GM19193 (cell line): ENCODE results near the gene TMEM60.

Experiments
- POLR2A ChIP-seq: IDR thresholded peaks from 4 replicates; pipeline ENCODE4 v1.6.1; 2011; ENCODE audit not compliant: insufficient read depth, insufficient read length; ENCODE audit errors: extremely low read depth

TMEM60 gene

GRCh38 chr7:77765906-77766800 lies 32.1 kb downstream of the TMEM60 start:
- TF ChIP-seq POLR2A: no peak

- TF ChIP-seq POLR2A: no peak
These were observed 32.8 kb downstream of the TMEM60 start for GRCh38 chr7:77765481-77765880.

GRCh38 chr7:77760809-77761453 lies 37.3 kb downstream of the TMEM60 start:
- TF ChIP-seq POLR2A: no peak

GRCh38 chr7:77759294-77759889 lies 38.8 kb downstream of the TMEM60 start:
- TF ChIP-seq POLR2A: no peak

GRCh38 chr7:77757589-77757988 lies 40.6 kb downstream of the TMEM60 start:
- no peak for TF ChIP-seq POLR2A

GRCh38 chr7:77753173-77753572 lies 45.1 kb downstream of the TMEM60 start:
- no peak for TF ChIP-seq POLR2A

- TF ChIP-seq POLR2A: no peak
These were observed 46.2 kb downstream of the TMEM60 start for GRCh38 chr7:77752016-77752415.

GRCh38 chr7:77747718-77748117 lies 50.5 kb downstream of the TMEM60 start:
- TF ChIP-seq POLR2A: no peak

GRCh38 chr7:77747178-77747577 lies 51.1 kb downstream of the TMEM60 start:
- no peak for TF ChIP-seq POLR2A

GRCh38 chr7:77746824-77747165 lies 51.4 kb downstream of the TMEM60 start:
- no peak for TF ChIP-seq POLR2A

- no peak for TF ChIP-seq POLR2A
These were observed 51.9 kb downstream of the TMEM60 start for GRCh38 chr7:77746164-77746823.

GRCh38 chr7:77745746-77746145 lies 52.5 kb downstream of the TMEM60 start:
- TF ChIP-seq POLR2A: no peak
